Measurements from ENCODE around the gene JAM2. TPM values are rescaled to one million over a fixed set of nuclear protein-coding genes. Genes with fewer than 3 reads are reported as not detected.
"Not testable (repeated sequence)": the region's sequence is repeated elsewhere in the genome, so short reads cannot be mapped to it uniquely, and the experiment has no call there.

The JAM2 gene
- total RNA-seq, 3 donors from 2014 or later (not counting 1 experiment from before 2014, with no cell fraction given): 0.09 TPM; not detected in 2

DNA sequence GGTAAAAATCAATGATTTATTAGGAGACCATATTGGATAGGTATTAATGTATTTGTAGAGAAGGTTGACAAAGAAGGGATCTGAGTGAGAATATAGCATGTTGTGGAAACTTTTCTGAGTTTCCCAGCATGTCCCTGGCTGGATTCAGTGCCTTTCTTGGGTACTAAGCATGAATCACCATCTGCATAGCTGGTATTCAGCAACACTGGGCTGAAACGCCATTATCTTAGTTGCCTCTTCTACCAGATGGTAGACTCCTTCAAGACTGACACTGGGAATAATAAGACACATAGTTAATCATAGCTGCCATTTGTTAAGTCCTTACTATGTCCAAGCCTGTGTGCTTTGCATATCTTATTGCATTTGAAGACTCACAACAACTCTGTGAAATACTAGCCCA, 50.2 kb downstream of the JAM2 start:
- Histone ChIP-seq H3K4me3 (ENCODE audit: low read length) (no peak overlapping the region), H3K4me1 (ENCODE audit: control insufficient read depth, insufficient read depth, low read length) (no peaks in the 10 kb centered on the region), H3K27me3 (ENCODE audit: control insufficient read depth, insufficient read depth, low read length) (no peaks in the 10 kb centered on the region), H3K27ac (ENCODE audit: low read length) (no peak overlapping the region), H3K36me3 (ENCODE audit: control insufficient read depth, insufficient read depth, low read length) (no peaks in the 10 kb centered on the region), H3K9me3 (ENCODE audit: control insufficient read depth, insufficient read depth, low read length) (no peaks in the 10 kb centered on the region)
- H3K4me1 Mint-ChIP-seq: no peaks in the 10 kb centered on the region
- H3K9me3 Mint-ChIP-seq: no peaks in the 10 kb centered on the region
- TF ChIP-seq, protein P1, sequence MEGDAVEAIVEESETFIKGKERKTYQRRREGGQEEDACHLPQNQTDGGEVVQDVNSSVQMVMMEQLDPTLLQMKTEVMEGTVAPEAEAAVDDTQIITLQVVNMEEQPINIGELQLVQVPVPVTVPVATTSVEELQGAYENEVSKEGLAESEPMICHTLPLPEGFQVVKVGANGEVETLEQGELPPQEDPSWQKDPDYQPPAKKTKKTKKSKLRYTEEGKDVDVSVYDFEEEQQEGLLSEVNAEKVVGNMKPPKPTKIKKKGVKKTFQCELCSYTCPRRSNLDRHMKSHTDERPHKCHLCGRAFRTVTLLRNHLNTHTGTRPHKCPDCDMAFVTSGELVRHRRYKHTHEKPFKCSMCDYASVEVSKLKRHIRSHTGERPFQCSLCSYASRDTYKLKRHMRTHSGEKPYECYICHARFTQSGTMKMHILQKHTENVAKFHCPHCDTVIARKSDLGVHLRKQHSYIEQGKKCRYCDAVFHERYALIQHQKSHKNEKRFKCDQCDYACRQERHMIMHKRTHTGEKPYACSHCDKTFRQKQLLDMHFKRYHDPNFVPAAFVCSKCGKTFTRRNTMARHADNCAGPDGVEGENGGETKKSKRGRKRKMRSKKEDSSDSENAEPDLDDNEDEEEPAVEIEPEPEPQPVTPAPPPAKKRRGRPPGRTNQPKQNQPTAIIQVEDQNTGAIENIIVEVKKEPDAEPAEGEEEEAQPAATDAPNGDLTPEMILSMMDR (IDR thresholded peaks at IDR 0.05): no peak
- WGBS (ENCODE audit: insufficient coverage): 96% methylated on average over 1 of the region's 1 CpG
- no peak overlapping the region for H3K4me3 Mint-ChIP-seq
- intact Hi-C loops (cut with micrococcal nuclease): no loop called here
- ATAC-seq (no peak), DNase-seq (no peak)
- no peaks in the 10 kb centered on the region for H3K36me3 Mint-ChIP-seq
- H3K27ac Mint-ChIP-seq: no peak overlapping the region
- peaks cover 0 to 5% of the 10 kb centered on the region in 2 donors for H3K27me3 Mint-ChIP-seq (ENCODE audit: low read depth in 2 of 2)

DNA sequence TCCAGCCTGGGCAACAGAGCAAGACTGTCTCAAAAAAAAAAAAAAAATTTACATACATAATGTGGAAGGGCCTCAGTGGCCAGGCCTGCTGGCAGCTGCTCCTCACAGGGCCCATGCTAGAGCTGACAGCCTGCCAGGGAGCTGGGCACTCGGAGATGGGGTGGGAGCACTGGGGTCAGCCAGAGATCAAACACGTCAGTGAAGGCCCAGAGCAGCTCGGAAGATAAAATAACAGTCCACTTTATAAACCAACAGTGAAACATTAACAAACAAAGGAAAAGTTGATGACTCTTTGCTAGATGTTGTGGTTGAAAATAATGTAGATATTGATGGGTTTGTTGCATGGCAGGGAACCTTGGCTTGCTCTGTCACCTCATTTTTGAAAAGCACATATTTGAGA, 52.9 kb downstream of the JAM2 start:
- no peaks in the 10 kb centered on the region for H3K4me1 ChIP-seq (ENCODE audit: control insufficient read depth, insufficient read depth, low read length)
- Mint-ChIP-seq H3K9me3 (no peaks in the 10 kb centered on the region), H3K27ac (no peak overlapping the region), H3K4me1 (no peaks in the 10 kb centered on the region), H3K27me3 (ENCODE audit: low read depth in 2 of 2) (no peaks in the 10 kb centered on the region), H3K4me3 (no peak overlapping the region), H3K36me3 (no peaks in the 10 kb centered on the region)
- intact Hi-C loops (cut with micrococcal nuclease): no loop called here
- DNase-seq (no peak), ATAC-seq (no peak)
- no peaks in the 10 kb centered on the region for H3K36me3 ChIP-seq (ENCODE audit: control insufficient read depth, insufficient read depth, low read length)
- 88% methylated on average over 2 of the region's 3 CpGs for WGBS (ENCODE audit: insufficient coverage)
- H3K9me3 ChIP-seq (ENCODE audit: control insufficient read depth, insufficient read depth, low read length): no peaks in the 10 kb centered on the region
- no peak overlapping the region for H3K27ac ChIP-seq (ENCODE audit: low read length)
- H3K4me3 ChIP-seq (ENCODE audit: low read length): no peak overlapping the region
- no peaks in the 10 kb centered on the region for H3K27me3 ChIP-seq (ENCODE audit: control insufficient read depth, insufficient read depth, low read length)
- TF ChIP-seq, protein P1 (IDR thresholded peaks at IDR 0.05): no peak

DNA sequence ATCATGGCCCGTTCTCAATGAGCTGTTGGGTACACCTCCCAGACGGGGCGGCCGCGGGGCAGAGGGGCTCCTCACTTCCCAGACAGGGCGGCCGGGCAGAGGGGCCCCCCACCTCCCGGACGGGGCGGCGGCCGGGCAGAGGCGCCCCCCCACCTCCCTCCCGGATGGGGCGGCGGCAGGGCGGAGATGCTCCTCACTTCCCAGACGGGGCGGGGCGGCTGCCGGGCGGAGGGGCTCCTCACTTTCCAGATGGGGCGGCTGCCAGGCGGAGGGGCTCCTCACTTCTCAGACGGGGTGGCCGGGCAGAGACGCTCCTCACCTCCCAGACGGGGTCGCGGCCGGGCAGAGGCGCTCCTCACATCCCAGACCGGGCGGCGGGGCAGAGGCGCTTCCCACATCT, 56.4 kb downstream of the JAM2 start:
- H3K4me1 Mint-ChIP-seq; H3K27ac Mint-ChIP-seq; intact Hi-C loops (cut with micrococcal nuclease); H3K4me1 ChIP-seq (ENCODE audit: control insufficient read depth, insufficient read depth, low read length); H3K36me3 Mint-ChIP-seq; ATAC-seq; H3K36me3 ChIP-seq (ENCODE audit: control insufficient read depth, insufficient read depth, low read length); H3K27me3 Mint-ChIP-seq (ENCODE audit: low read depth in 2 of 2); H3K27ac ChIP-seq (ENCODE audit: low read length); H3K4me3 ChIP-seq (ENCODE audit: low read length); H3K9me3 Mint-ChIP-seq; H3K27me3 ChIP-seq (ENCODE audit: control insufficient read depth, insufficient read depth, low read length); H3K9me3 ChIP-seq (ENCODE audit: control insufficient read depth, insufficient read depth, low read length); DNase-seq; H3K4me3 Mint-ChIP-seq: not testable (repeated sequence)
- WGBS (ENCODE audit: insufficient coverage): 95% methylated on average over 36 of the region's 36 CpGs

DNA sequence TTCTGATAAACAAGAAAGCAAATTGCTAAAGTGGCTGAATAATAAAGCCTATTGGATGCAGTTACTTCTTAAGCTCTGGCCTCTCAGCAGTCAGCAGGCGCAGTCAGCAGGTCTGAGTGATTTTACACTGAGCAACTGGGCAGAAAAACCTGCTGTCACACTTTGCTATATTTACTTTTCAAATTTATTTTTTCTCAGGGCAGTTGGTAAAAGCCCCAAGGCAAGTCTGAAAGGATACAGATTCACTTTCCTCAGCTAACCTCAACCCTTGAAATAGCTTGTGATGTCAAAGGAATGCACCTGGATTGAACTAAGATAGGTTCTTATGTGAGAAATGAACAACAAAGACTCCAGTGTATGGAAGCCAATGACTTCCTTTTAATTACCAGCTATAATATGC, 61.7 kb downstream of the JAM2 start:
- Mint-ChIP-seq H3K36me3 (no peaks in the 10 kb centered on the region), H3K4me3 (no peak overlapping the region), H3K9me3 (no peaks in the 10 kb centered on the region), H3K27ac (no peak overlapping the region), H3K27me3 (ENCODE audit: low read depth in 2 of 2) (no peaks in the 10 kb centered on the region), H3K4me1 (no peaks in the 10 kb centered on the region)
- Histone ChIP-seq H3K9me3 (ENCODE audit: control insufficient read depth, insufficient read depth, low read length) (no peaks in the 10 kb centered on the region), H3K36me3 (ENCODE audit: control insufficient read depth, insufficient read depth, low read length) (no peaks in the 10 kb centered on the region), H3K4me3 (ENCODE audit: low read length) (no peak overlapping the region), H3K4me1 (ENCODE audit: control insufficient read depth, insufficient read depth, low read length) (no peaks in the 10 kb centered on the region), H3K27me3 (ENCODE audit: control insufficient read depth, insufficient read depth, low read length) (no peaks in the 10 kb centered on the region), H3K27ac (ENCODE audit: low read length) (no peak overlapping the region)
- DNase-seq (no peak), ATAC-seq (no peak)
- intact Hi-C loops (cut with micrococcal nuclease): no loop called here
- 88% methylated on average over 1 of the region's 1 CpG for WGBS (ENCODE audit: insufficient coverage)
- TF ChIP-seq, protein P1 (IDR thresholded peaks at IDR 0.05): no peak

All from natural killer cell (primary cell).